ENCODE results near the gene CAMK2N2.

CAMK2N2 gene

DNA sequence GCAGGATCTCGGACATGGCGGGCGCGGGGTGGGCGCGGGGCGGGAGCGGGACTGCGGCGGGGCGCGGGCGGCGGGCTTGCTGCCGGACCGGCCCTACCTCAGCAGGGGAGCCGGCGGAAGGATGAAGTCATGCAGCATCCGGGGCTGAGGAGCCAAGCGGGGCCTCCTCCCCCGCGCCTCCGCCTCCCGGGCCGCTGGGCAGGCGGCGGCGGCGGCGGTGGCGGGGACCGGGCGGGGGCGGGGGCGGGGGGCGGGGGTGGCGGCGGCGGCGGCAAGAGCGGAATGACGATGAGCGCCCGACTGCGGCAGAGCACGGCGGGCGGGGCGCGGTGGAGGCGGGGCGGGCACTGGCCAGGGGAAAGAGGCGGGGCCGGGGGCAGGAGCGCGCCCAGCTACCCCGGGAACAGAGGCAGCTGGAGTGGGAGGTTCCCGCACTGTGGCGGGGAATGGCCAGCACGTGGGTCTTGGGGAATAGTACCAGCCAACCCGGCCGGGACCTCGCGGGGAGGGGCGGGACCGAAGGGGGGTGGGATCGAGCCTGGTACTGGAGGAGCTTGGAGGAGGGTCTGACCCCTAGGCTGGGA, at the start of gene CAMK2N2:
Gene CAMK2N2 (minus strand): TSS at position 284 of the 584 bp plus-strand sequence. CDS start 268 bp downstream, at position 16.
- DNase-seq (ENCODE audit: low read depth) = peak; percentile 30

DNA sequence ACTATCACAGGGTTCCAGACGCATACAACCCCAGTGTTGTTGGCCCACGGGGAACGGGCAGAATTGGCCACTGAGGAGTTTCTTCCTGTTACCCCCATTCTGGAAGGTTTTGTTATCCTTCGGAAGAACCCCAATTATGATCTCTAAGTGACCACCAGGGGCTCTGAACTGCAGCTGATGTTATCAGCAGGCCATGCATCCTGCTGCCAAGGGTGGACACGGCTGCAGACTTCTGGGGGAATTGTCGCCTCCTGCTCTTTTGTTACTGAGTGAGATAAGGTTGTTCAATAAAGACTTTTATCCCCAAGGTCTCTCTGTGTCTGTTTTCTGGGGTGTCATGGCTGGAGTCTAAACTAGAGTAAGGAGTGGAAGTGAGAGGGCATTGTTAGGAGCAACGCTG, 47.4 kb upstream of the CAMK2N2 start:
- no peak for DNase-seq (ENCODE audit: low read depth)

DNA sequence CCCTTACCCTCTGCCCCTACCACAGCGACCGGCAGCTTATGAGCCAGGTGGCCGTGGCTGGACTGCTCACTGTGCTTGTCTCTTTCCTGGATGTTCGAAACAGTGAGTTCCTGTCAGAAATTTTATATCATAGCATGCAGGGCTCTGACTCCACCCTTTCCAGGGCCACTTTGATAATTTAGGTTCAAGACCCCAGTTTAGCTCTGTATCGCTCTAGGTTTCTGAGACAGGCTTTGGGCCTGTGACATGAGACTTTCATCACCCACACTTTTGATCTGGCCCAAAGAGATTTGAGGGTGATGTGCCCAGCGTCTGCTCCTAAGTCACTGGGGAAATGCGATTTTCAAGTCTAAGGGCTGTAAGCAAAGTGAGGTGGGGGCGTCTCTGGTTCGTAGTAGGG, 46.6 kb upstream of the CAMK2N2 start:
- no peak for DNase-seq (ENCODE audit: low read depth)

DNA sequence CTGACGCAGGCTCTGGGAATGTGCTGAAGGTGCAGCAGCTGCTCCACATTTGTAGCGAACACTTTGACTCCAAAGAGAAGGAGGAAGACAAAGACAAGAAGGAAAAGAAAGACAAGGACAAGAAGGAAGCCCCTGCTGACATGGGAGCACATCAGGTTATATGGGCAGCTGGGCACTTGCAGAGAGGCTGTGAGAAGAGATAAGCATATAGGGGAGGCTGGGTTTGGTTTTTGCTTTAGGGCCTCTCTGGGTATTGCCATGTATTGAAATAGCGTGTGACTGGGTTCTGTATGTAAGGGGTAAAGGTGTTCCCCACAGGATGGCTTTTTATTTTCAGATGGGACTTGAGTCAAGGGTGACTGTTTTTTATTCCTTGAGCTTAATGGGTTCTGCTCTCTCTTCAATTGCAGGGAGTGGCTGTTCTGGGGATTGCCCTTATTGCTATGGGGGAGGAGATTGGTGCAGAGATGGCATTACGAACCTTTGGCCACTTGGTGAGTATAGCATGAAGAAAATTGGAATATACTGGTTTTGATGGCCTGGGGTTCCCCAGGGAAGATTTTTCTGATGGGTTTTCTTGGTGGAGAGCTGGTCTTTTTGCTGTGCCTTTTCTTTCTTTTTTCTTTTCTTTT, 45.1 kb upstream of the CAMK2N2 start:
- DNase-seq (ENCODE audit: low read depth) = no peak

DNA sequence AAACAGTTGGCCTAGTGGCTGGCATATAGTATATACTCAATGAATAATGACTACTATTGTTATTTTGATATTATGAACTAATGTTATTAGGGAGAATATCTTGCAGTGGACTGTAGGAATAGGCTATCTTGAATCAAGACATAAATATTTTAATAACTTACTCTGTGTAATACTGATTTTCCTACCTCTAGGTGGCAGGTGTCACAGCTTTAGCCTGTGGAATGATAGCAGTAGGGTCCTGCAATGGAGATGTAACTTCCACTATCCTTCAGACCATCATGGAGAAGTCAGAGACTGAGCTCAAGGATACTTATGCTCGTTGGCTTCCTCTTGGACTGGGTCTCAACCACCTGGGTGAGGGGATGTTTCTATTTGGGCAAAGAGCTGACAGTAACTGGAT, 44.2 kb upstream of the CAMK2N2 start:
- no peak for DNase-seq (ENCODE audit: low read depth)

DNA sequence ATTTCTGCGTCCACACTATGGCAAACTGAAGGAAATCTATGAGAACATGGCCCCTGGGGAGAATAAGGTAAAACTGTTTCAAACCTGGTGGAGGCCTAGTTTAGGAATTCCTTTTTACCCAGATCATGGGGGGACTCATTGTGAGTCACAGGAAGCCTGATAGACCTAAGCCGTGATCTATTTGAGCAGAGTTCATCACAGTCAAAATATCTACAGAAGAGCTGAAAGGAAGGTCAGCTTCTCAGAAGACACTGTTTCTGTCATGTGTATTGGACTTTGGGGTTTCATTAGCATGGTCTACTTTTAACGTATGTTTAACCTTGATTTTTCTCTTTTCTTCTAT, 39.0 kb upstream of the CAMK2N2 start:
- DNase-seq (ENCODE audit: low read depth) = no peak

DNA sequence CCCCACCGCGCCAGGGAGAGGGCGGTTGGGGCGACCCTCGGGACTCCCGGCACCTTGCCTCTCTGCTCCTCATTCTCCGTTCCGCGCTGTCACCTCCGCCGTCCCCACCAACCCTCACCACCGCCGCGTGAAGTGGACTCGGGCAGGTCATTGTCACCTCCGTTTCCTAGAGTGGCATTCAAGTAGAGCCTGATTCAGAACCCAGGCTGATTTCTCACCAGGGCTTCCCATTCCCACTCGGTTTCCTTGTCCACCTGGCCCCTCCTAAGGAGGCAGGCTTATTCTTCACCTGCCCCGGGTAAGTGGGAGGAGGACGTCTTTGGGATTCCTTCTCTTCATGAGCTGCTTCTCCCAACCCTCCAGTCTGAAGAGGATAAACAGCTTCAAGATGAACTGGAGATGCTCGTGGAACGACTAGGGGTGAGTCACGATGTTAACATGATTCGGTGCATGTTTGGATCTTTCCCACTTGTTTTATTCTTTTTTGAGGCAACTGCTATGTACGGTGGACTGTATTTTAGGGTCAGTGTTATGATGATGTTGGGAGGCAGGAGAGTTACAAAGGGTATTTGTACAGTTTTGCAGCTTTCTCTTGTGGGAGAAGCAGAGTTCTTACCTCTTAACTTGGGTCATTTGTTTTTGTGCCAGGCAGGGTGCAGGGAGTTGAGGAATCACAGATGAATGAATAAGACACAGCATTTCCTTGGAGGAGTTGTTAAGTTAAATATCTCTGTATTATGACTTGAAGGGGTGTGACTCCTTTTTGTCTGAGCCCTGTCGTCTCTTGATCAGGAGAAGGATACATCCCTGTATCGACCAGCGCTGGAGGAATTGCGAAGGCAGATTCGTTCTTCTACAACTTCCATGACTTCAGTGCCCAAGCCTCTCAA, 38.4 kb upstream of the CAMK2N2 start:
- no peak for DNase-seq (ENCODE audit: low read depth)

DNA sequence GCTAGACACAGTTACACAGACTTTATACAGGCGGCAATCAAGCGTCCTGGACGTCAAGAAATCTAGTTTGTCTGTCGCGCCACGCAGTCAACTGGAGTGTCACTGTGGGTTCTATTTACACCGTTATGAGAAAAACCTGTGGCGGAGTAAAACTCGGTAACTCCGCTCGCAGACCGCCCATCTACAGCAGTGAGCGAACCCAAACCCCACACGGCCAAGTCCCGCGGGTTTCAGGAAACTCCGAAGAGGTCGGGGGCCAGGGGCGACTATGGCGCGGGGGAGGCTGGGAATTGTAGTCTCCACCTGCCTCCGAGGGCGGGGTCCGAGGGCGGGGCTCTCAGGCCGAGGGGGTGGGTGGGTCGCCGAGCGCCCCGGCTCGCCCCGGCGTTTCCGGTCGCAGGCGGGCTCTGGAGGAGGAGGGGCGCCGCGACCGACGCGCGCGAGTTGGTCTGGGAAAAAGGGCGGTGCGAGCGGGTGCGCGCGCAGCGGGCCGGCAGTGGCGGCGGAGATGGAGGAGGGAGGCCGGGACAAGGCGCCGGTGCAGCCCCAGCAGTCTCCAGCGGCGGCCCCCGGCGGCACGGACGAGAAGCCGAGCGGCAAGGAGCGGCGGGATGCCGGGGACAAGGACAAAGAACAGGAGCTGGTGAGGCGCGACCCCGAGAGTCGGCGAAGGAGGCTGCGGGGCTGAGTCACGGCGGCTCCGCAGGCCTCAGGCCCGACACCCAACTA, 37.6 kb upstream of the CAMK2N2 start, which contains the start of gene PSMD2:
Gene PSMD2 (plus strand): TSS at position 483 of the 729 bp plus-strand sequence. CDS start 26 bp downstream, at position 509.
- DNase-seq (ENCODE audit: low read depth) = peak; percentile 96

DNA sequence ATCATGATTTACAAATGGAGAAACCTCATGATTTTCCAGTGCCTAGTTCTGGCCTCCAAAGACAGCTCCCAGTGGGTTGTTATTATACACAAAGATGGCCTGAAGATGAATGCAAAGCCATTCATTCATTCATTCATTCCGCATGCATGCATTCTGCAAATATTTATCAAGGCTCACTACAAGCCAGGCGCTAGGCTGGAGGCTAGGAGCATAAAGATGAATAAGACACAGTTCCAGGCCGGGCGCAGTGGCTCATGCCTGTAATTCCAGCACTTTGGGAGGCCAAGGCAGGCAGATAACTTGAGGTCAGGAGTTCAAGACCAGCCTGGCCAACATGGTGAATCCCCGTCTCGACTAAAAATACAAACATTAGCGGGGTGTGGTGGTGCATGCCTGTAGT, 35.3 kb upstream of the CAMK2N2 start:
- no peak for DNase-seq (ENCODE audit: low read depth)

DNA sequence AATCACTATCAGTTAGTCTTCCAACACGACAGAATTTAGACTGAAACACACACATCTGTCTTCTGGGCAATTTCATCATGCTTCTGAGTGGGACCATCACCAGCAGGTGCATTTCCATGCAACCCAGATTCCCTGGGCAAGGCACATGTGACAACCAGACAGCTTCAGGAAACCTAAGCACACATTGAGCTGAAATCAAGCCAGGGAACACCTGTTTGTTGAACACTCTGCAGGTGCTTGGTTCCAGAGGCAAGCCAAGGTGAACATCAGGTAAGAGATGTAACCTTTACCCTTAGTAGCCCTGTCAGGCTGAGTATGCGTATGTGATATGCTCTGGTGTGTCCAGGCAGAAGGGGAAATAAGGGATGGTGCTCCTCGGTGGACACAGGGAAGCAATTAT, 34.4 kb upstream of the CAMK2N2 start:
- no peak for DNase-seq (ENCODE audit: low read depth)

DNA sequence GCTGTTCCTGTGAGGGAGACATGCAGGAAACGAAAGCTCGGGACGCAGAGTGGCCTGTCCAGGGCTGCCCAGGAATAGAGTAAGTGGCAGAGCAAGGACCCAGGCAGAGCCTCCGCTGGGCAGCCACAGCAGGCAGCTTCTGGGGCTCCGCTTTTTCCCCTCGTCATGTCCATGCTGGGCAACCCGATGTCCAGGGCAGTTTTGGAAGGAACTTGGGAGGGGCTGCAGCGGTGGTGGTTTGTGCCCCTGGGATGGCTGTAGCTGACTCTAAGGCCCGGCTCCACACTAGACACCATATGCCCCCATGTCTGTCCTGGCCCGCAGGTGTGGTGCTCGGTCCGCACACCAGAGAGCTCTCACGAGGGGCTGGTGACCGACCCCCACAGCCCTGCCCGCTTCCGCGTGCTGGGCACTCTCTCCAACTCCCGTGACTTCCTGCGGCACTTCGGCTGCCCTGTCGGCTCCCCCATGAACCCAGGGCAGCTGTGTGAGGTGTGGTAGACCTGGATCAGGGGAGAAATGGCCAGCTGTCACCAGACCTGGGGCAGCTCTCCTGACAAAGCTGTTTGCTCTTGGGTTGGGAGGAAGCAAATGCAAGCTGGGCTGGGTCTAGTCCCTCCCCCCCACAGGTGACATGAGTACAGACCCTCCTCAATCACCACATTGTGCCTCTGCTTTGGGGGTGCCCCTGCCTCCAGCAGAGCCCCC, 30.5 kb upstream of the CAMK2N2 start:
- no peak for DNase-seq (ENCODE audit: low read depth)

DNA sequence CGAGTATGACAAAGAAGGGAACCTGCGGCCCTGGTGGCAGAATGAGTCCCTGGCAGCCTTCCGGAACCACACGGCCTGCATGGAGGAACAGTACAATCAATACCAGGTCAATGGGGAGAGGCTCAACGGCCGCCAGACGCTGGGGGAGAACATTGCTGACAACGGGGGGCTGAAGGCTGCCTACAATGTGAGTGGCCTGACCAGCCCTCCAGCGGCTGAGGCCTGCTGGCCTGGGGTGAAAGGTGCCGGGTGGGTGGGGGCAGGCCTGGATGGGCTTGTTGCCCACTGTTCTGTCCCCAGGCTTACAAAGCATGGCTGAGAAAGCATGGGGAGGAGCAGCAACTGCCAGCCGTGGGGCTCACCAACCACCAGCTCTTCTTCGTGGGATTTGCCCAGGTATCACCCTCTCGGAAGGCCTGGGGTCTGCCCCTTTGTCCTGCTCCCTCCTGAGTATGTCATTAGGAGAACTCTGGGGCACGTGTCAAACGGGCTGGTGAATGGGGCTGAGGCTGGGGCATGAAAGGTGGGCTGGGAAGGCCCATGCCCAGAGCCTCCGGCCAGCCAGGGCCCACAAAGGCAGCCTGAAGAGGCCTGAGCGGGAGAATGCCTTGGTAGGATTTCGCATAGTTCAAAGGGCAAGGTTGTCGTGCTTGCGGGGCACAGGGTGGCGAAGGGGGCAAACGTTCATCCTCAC, 29.8 kb upstream of the CAMK2N2 start:
- no peak for DNase-seq (ENCODE audit: low read depth)

DNA sequence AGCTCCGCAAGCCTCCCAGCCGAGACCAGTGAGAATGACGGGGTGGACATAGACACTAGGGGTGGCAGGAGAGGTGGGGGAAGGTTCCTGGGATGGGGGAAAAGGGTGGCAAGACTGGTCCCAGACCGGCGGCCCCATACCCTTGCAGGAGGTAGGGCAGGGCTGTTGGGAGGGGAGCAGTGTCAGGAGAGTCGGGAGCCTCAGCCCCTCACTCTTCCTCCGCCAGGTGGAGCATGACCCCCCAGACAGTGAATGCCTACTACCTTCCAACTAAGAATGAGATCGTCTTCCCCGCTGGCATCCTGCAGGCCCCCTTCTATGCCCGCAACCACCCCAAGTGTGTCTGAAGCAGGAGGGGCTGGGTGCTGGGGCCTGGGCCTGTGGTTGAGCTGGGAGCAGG, 29.0 kb upstream of the CAMK2N2 start:
- no peak for DNase-seq (ENCODE audit: low read depth)

DNA sequence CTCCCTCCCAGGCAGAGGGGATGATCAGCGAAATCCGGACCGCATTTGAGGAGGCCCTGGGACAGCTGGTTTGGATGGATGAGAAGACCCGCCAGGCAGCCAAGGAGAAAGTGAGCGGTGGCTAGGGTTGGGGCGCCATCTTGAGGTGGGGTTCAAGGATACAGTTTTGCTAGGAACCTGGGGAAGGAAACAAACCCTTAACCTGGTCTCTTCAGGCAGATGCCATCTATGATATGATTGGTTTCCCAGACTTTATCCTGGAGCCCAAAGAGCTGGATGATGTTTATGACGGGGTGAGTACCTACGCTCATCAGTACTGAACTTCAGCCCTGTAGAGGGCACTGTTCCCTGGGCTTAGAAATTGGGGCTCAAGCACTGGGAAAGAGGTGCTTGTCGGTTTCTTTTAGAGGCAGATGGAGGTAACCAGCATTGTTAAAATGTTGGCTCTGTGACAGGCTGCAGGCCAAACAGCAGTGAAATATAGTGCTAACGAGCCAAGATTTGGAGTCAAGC, 28.1 kb upstream of the CAMK2N2 start:
- peak; percentile 33 for DNase-seq (ENCODE audit: low read depth)

DNA sequence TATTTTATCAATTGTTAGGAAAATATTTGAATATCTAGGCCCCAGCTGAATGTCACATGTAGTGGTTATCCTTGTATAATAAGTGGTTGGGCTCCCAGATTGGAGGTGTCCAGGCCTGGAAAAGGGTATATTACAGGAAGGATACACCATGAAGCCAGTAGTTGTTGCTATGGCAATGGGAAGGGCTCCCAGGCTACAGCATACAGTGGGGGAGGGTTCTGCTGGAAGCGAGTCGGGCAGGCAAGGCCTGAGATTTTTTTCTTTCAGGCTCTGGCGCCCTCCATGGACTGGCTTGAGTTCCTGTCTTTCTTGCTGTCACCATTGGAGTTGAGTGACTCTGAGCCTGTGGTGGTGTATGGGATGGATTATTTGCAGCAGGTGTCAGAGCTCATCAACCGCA, 23.3 kb upstream of the CAMK2N2 start:
- DNase-seq (ENCODE audit: low read depth) = no peak

DNA sequence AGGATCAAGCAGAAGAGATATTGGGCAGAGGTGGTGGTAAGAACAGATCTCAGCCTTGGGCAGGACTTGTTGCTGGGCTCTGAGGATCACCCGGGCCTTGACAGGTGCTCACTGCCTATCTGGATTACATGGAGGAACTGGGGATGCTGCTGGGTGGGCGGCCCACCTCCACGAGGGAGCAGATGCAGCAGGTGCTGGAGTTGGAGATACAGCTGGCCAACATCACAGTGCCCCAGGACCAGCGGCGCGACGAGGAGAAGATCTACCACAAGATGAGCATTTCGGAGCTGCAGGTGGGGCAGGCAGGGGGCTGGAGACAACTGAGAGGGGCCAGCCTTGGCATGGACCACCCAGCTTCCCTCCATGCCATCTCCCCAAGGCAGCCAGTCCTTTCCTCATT, 22.3 kb upstream of the CAMK2N2 start:
- DNase-seq (ENCODE audit: low read depth) = no peak

DNA sequence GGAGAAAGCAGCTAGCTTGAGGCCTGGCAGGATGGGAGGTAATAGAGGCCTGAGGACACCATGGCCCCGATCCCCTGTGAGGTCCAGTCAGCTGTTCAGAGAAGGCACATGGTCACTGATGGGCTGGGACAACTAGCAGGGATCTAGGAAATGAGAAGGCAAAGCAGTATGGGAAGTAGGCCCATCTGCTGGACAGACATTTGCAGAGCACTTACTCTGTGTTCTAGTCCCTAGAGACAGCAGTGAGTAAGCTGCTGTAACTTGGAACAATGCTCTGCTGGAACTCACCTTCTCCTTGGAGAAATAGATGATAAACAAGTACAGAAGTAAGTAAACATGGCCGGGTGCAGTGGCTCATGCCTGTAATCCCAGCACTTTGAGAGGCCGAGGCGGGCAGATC, 21.6 kb upstream of the CAMK2N2 start:
- no peak for DNase-seq (ENCODE audit: low read depth)

DNA sequence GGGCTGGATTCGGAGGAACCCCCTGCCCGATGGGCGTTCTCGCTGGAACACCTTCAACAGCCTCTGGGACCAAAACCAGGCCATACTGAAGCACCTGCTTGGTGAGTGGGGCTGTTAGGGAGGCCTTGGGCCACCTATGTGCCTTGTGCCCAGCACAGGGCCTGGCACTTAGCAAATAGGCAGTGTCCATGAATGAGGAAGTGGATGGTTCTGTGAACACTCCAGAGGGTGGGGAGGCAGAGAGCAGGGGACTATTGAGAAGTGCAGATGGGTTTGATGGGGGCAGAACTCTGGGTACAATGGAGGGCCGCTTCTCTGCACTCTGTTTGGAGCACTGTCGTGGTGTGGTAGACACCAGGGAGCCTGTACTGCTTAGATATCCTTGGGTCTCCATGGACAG, 16.0 kb upstream of the CAMK2N2 start:
- no peak for DNase-seq (ENCODE audit: low read depth)

DNA sequence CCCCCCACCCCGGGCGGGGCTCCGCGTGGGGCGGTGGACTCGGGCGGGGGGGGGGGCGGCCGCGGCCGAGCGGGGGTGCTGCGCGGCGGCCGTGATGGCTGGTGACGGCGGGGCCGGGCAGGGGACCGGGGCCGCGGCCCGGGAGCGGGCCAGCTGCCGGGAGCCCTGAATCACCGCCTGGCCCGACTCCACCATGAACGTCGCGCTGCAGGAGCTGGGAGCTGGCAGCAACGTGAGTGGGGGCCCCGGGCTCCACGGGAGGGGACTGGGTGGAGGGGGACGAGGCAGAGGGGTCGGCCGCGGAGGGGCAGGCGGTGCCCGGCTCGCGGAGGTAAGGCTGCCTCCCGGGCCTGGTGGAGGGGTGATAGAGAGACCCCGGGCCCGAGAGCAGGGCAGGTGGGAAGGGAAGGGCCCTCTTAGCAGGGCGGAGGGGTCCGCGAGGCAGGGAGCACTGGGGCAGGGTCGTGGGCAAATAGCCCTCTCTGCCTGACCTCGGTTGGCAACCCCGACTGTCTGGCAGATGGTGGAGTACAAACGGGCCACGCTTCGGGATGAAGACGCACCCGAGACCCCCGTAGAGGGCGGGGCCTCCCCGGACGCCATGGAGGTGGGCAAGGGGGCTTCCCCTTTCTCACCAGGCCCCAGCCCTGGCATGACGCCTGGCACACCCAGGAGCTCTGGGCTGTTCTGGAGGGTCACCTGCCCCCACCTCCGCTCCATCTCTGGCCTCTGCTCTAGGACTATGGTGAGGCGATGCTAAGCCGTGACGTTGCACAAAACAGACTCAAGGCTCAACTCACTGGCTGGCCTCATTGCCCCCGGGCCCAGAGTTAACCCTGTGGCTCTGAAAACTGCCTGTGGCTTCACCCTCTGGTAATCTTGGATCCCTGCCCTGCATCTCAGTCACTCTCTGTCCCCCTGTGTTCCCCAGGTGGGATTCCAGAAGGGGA, 14.9 kb upstream of the CAMK2N2 start, which contains the start of gene ECE2:
Gene ECE2 (plus strand): TSS at position 62 of the 950 bp plus-strand sequence. CDS start 132 bp downstream, at position 194.
- no peak for DNase-seq (ENCODE audit: low read depth)

DNA sequence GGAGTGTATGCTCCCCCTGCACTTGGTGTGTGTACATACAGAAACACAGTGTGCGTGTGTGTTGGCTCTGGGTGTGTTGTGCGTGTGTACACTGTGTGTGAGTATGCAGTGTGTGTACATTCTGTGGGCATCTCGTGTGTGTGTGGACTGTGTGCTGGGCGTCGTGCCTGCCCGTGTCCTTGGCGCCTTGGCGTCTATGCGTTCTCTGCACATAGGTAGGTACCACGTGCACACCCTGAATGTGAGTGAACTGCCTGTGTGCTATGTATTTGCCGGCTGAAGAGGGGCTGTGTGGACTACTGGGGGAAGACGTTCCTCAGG, 14.0 kb upstream of the CAMK2N2 start:
- no peak for DNase-seq (ENCODE audit: low read depth)

All from stimulated activated CD8-positive, alpha-beta memory T cell treated with anti-CD3 and anti-CD28 coated beads, Interleukin-12 subunit alpha, Interleukin-12 subunit beta, amount 100 ng/mL, for 1 hour (primary cell).